Activated CD8-positive, alpha-beta T cell treated with anti-CD3 and anti-CD28 coated beads for 36 hours (primary cell): ENCODE measurements around the gene MARCHF7. TPM values are rescaled to one million over a fixed set of nuclear protein-coding genes. Genes with fewer than 3 reads are reported as not detected.

Source experiments
- ATAC-seq: fragments of 200-7000 bp; cut with Tn5 transposase; one replicate; pipeline ENCODE4 v1.10.0; 2021; ENCODE audit warnings: mild to moderate bottlenecking, moderate library complexity
- CTCF ChIA-PET: fragments of 350-600 bp; sonication (Branson Sonifier 250); formaldehyde crosslinking; loops from one replicate; lab custom pipeline; 2021; ENCODE audit warnings: antibody characterized with exemption; lab: Charles Lee
- POLR2A ChIA-PET: fragments of 350-600 bp; sonication (Branson Sonifier 250); formaldehyde crosslinking; loops from one replicate; lab custom pipeline; 2021; ENCODE audit warnings: antibody characterized with exemption; lab: Charles Lee
- DNase-seq: peaks from one replicate; pipeline ENCODE4 v3.0.0-alpha.2; 2020
- H3K27ac Mint-ChIP-seq: one replicate; pipeline ENCODE4 v1.8.0; 2021; ENCODE audit warnings: mild to moderate bottlenecking, mixed read lengths
- H3K27me3 Mint-ChIP-seq: one replicate; pipeline ENCODE4 v1.8.0; 2021; ENCODE audit warnings: mixed read lengths
- H3K36me3 Mint-ChIP-seq: one replicate; pipeline ENCODE4 v1.8.0; 2021; ENCODE audit warnings: low read depth, mixed read lengths
- H3K4me1 Mint-ChIP-seq: one replicate; pipeline ENCODE4 v1.8.0; 2021; ENCODE audit warnings: low read depth, mixed read lengths
- H3K4me3 Mint-ChIP-seq: one replicate; pipeline ENCODE4 v1.8.0; 2021; ENCODE audit warnings: mild to moderate bottlenecking, moderate library complexity, mixed read lengths
- H3K9me3 Mint-ChIP-seq: one replicate; pipeline ENCODE4 v1.8.0; 2021; ENCODE audit warnings: mixed read lengths
- intact Hi-C: fragments of 100-400 bp; cut with micrococcal nuclease; formaldehyde crosslinking; loops from one replicate; pipeline ENCODE4 v1.10.0; 2022
- total RNA-seq, 2 experiments: library from RNA; stranded (reverse); gene quantifications; one replicate each; pipeline ENCODE4 v1.2.3, GENCODE V29; 2021
- TF ChIP-seq, protein P1 (sequence below): fragments of 200-600 bp; IDR thresholded peaks from one replicate; pipeline ENCODE4 v1.8.0; 2022; ENCODE audit warnings: antibody characterized with exemption, mild to moderate bottlenecking

MARCHF7 gene
- total RNA-seq, 2 experiments from 2014 or later = 79.2 to 80.3 TPM

DNA sequence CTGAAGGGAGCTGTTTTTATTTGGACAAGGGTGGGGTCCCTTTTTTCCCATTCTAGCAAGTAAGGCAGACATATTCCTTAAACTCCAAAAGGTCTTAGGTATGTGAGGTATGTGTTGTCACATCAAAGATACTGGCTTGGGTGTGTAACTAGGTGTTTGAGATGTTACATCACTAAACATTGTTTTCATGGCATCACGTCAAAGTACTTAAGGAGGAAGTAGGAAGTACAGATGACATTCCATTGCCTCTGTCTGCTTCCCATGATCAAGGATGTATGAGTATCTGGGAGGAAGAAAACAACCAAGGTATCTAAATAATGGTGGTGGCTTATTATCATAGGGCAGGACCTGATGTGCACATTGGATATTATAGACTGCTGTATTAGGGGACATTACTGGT is 46.4 kb downstream of the MARCHF7 start:
- peaks cover 7% of the 10 kb centered on the region for H3K4me1 Mint-ChIP-seq
- no peak overlapping the region for H3K4me3 Mint-ChIP-seq
- H3K27me3 Mint-ChIP-seq = no peaks in the 10 kb centered on the region
- peaks cover 30% of the 10 kb centered on the region for H3K36me3 Mint-ChIP-seq
- CTCF ChIA-PET = interaction anchor here (1.1 kb wide), 1 partner anchor 19 kb away, joined by 3 read pairs; no protein-coding TSS in a partner anchor
- no peaks in the 10 kb centered on the region for H3K9me3 Mint-ChIP-seq
- intact Hi-C loops = no loop called here
- DNase-seq (no peak), ATAC-seq (no peak)
- POLR2A ChIA-PET = no interaction called here
- H3K27ac Mint-ChIP-seq = peak overlapping the region; percentile 2
- TF ChIP-seq, protein P1, sequence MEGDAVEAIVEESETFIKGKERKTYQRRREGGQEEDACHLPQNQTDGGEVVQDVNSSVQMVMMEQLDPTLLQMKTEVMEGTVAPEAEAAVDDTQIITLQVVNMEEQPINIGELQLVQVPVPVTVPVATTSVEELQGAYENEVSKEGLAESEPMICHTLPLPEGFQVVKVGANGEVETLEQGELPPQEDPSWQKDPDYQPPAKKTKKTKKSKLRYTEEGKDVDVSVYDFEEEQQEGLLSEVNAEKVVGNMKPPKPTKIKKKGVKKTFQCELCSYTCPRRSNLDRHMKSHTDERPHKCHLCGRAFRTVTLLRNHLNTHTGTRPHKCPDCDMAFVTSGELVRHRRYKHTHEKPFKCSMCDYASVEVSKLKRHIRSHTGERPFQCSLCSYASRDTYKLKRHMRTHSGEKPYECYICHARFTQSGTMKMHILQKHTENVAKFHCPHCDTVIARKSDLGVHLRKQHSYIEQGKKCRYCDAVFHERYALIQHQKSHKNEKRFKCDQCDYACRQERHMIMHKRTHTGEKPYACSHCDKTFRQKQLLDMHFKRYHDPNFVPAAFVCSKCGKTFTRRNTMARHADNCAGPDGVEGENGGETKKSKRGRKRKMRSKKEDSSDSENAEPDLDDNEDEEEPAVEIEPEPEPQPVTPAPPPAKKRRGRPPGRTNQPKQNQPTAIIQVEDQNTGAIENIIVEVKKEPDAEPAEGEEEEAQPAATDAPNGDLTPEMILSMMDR = no peak

DNA sequence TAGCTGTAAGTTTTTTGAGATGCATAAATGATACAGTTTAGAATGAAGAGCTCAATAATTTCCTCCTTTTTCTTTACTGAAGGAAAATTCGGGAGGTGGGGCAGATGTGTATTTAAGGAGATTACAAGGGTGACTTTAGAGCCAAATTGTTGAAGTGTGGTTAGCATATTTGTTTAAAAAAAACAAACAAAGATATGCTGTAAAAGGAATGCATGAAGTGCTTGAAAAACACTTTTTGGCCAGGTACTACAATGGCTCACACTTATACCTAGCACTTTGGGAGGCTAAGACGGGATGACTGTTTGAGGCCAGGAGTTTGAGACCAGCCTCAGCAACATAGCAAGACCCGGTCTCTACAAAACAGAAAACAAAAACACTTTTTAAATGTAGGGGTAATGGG is 47.3 kb downstream of the MARCHF7 start:
- no peak overlapping the region for H3K27ac Mint-ChIP-seq
- H3K4me3 Mint-ChIP-seq = no peak overlapping the region
- intact Hi-C loops = no loop called here
- peaks cover 32% of the 10 kb centered on the region for H3K36me3 Mint-ChIP-seq
- TF ChIP-seq, protein P1 = no peak
- no peak for ATAC-seq
- H3K4me1 Mint-ChIP-seq = peaks cover 8% of the 10 kb centered on the region
- H3K27me3 Mint-ChIP-seq = no peaks in the 10 kb centered on the region
- no peaks in the 10 kb centered on the region for H3K9me3 Mint-ChIP-seq
- ChIA-PET CTCF (interaction anchor here (1.1 kb wide), 1 partner anchor 20 kb away, joined by 3 read pairs; no protein-coding TSS in a partner anchor), POLR2A (interaction anchor here (0.6 kb wide), 1 partner anchor 26 kb away, joined by 4 read pairs; no protein-coding TSS in a partner anchor)
- DNase-seq = no peak

DNA sequence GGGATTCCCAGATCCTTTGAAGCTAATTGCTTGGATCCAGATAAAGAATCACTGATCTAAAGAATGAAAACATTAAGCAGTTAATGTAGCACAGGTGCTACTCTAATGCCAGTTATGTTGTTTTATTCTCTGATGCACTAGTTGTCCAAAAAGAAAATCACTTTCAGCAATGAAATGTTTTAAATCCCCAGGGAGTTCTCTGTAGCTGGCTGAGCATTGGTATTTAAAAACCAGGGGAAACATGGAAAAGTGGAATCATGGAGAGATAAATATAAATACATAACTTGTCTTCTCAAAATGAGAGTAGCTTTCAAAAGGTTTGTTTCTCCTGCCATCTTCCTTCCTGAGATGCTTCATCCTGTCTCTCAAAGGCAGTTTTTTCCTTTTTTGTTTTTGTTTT is 48.0 kb downstream of the MARCHF7 start:
- POLR2A ChIA-PET = interaction anchor here (0.7 kb wide), 1 partner anchor 125 kb away, joined by 3 read pairs; no protein-coding TSS in a partner anchor

DNA sequence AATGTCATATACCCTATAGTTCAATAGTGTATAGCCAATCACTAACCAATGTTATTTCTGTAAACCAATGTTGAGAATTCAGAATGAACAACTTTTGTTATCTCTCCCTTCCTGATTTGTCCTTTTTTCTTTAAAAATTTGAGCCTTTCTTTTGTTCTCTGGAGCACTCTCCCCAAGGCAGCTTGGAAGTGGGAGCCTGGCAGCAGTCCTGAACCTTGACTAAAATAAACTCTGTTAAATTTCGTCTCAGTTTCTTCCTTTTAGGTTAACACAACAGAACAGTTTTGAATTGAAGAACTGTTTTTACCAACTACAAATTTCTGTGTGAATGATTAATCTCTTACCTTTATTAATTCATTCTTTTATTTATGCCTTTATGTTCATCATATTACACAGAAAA is 49.8 kb downstream of the MARCHF7 start:
- Mint-ChIP-seq H3K27me3 (no peaks in the 10 kb centered on the region), H3K9me3 (no peaks in the 10 kb centered on the region), H3K27ac (peak overlapping the region; percentile 36), H3K4me3 (no peak overlapping the region), H3K36me3 (peaks cover 45% of the 10 kb centered on the region), H3K4me1 (peaks cover 18% of the 10 kb centered on the region)
- CTCF ChIA-PET = interaction anchor here (1.2 to 1.3 kb wide), 3 partner anchors 9 to 50 kb away, joined by 3 to 4 read pairs (median 3); no protein-coding TSS in a partner anchor
- POLR2A ChIA-PET = interaction anchor here (0.6 kb wide), 1 partner anchor 595 kb away, joined by 3 read pairs; no protein-coding TSS in a partner anchor
- DNase-seq (no peak), ATAC-seq (no peak)
- TF ChIP-seq, protein P1 = no peak
- intact Hi-C loops = no loop called here

More for the DNA sequence above, 48.0 kb downstream of the MARCHF7 start:
- CTCF ChIA-PET = no interaction called here
- Mint-ChIP-seq H3K9me3 (no peaks in the 10 kb centered on the region), H3K27ac (no peak overlapping the region), H3K36me3 (peaks cover 36% of the 10 kb centered on the region), H3K4me1 (peaks cover 10% of the 10 kb centered on the region), H3K27me3 (no peaks in the 10 kb centered on the region), H3K4me3 (no peak overlapping the region)
- no peak for DNase-seq
- ATAC-seq = no peak
- intact Hi-C loops = no loop called here
- TF ChIP-seq, protein P1 = no peak

Other genes starting within 250 kb of the MARCHF7 start
- gene BAZ2B, start 96.0 kb upstream of the MARCHF7 start, total RNA-seq = 1 to 10 TPM; 7.7 to 8.2 TPM
- under 1 TPM; 0.43 to 0.74 TPM for gene CD302, start 85.7 kb downstream of the MARCHF7 start, total RNA-seq
- 10 to 100 TPM; 33.1 to 33.6 TPM for gene LY75, start 192.2 kb downstream of the MARCHF7 start, total RNA-seq